Astrocyte (in vitro differentiated cells and primary cell): Measurements from ENCODE around the gene ITGA1.
"Not testable (repeated sequence)": the region's sequence is repeated elsewhere in the genome, so short reads cannot be mapped to it uniquely, and the experiment has no call there.

Source experiments
- CTCF ChIP-seq: IDR thresholded peaks from 2 replicates; pipeline ENCODE4 v1.5.1; 2011; ENCODE audit warnings: low read depth, mild to moderate bottlenecking, inconsistent platforms, low read length, moderate library complexity; ENCODE audit not compliant: insufficient read depth
- EZH2 ChIP-seq: IDR thresholded peaks from 2 replicates; pipeline ENCODE4 v1.6.1; 2012; ENCODE audit warnings: mild to moderate bottlenecking, low read length, inconsistent platforms; ENCODE audit not compliant: insufficient read depth

- not testable (repeated sequence) for TF ChIP-seq CTCF, EZH2
Observed at GRCh38 chr5:52976157-52976556, 188.4 kb downstream of the ITGA1 start.
